SKM-1 treated with dmso at 0.1 percent for 144 hours (cell line): ENCODE results near the gene IFNAR2.
"Not testable (repeated sequence)": the region's sequence is repeated elsewhere in the genome, so short reads cannot be mapped to it uniquely, and the experiment has no call there.

Experiments used
- DNase-seq: peaks from one replicate; lab custom pipeline; 2025; ENCODE audit not compliant: unreplicated experiment; lab: John Stamatoyannopoulos, UW

Gene IFNAR2

DNA sequence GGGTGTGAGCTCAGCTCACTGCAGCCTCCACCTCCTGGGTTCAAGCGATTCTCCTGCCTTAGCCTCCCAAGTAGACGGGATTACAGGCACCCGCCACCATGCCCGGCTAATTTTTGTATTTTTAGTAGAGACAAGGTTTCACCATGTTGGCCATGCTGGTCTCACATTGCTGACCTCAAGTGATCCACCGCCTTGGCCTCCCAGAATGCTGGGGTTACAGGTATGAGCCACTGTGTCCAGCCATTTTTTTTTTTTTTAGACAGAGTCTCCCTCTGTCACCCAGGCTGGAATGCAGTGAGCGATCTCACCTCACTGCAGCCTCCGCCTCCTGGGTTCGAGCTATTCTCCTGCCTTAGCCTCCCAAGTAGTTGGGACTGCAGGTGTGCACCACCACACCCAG is 13.1 kb downstream of the IFNAR2 start:
- DNase-seq, result not testable (repeated sequence)

DNA sequence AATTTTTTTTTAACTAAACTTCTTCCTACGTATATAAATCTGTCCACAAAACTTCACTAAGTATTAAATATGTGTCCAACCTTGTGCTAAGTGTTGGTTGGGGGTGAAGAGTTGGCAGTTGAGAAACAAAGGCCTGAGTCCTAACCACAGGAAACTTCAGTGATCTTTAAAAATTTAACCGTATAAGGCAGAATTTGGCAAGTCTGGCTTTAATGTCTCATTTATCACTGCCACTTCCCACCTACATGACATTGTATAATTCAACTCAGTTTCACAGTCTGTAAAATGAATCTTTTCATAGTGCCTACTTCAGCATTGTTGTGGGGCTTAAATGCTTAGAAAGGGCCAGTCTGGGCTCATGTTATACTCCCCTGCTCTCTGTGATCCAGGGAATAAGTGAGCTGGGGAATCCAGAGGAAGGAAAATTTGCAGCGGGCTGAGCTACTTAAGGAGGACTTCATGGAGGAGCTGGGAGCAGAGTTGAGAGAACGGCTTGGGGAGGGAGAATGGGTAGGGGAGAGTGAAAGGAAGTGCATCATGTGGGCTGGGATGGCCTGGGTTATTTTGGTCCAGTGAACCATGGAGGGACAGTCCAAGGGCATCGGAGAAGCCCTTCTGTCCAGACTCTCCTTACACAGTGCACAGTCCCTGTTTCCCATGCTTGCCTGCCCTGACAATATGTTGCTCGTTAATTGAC is 14.5 kb downstream of the IFNAR2 start:
- DNase-seq, result no peak

DNA sequence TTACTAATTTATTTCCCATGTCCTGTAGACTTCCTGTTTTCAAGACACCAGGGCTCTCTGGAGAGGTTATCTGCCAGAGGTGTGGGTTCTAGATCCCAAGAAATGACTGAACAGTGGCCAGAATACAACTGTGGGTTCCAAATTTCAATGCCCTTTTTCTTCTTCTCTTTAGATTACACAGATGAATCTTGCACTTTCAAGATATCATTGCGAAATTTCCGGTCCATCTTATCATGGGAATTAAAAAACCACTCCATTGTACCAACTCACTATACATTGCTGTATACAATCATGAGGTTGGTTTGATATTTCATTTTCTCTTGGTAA is 15.0 kb downstream of the IFNAR2 start:
- no peak for DNase-seq

DNA sequence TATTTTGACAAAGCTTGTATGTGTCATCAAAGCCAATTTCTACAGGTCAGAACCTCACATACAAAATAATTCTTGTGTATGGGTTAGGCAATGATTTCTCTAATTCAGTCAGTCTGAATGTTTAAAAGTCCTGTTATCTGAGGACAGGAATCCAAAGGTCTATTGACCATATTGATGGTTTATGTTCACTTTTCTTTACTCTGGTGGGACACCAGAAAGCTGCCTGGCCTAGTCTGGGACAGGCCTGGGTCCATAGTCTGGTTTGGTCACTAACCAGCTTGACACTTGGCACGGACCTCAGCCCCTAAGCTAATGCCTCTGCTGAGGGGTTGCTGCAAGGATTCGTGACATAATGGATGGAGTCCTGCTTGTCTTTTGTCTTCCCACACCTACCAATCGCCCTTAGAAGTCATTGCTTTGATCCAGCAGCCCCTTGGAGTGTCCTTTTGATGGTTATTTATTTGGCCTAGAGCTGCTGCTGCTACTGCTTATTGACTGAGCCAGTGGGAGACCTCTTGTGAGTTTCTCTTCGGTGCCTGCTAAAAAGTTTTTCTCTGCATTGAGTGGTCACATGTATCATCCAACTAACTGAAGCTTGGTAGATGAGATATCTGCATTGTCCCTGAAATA is 15.7 kb downstream of the IFNAR2 start:
- no peak for DNase-seq

DNA sequence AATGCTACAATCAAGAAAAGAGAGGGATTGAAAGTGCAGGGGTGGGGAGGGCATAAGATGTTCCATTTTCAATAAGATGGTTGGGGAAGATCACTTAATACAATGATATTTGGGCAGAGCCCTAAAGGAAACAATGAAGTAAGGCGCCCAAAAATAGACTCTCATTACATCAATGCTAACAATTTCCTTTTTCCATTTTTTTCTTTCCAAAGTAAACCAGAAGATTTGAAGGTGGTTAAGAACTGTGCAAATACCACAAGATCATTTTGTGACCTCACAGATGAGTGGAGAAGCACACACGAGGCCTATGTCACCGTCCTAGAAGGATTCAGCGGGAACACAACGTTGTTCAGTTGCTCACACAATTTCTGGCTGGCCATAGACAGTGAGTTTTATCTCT is 16.8 kb downstream of the IFNAR2 start:
- no peak for DNase-seq

DNA sequence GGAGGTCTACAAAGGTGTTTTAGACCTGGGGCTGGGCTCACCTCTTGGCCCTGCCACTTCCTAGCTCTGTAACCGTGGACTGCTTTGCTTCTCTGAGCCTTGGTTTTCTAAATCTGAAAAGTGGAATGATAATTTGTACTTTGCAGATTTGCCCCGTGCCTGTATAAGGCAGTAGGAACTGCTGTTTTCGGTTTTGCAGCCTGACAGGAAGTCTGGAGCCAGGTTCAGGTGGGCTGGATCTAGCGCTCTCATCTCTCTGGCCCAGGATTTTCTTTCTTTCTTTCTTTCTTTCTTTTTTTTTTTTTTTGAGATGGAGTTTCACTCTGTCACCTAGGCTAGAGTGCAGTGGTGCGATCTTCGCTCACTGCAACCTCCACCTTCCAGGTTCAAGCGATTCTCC is 17.2 kb downstream of the IFNAR2 start:
- no peak for DNase-seq

DNA sequence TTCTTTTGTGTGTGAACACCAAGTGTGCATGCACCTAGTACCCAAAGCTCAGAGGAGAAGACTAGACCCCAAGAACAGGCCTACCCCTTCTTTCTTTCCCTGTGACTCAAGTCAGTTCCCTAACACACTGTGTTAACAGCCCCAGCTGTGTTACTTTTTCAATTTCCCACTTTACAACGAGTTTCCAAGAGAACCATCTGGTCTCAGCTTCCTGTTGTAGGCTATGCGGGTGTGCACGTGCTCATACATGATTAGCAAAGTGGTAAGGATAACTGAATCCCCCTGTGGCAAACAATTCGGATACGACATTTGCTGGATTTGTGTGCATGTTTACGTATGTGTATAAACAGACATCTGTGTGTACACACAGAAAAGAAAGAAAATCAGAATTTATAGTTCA is 17.9 kb downstream of the IFNAR2 start:
- DNase-seq, result no peak

DNA sequence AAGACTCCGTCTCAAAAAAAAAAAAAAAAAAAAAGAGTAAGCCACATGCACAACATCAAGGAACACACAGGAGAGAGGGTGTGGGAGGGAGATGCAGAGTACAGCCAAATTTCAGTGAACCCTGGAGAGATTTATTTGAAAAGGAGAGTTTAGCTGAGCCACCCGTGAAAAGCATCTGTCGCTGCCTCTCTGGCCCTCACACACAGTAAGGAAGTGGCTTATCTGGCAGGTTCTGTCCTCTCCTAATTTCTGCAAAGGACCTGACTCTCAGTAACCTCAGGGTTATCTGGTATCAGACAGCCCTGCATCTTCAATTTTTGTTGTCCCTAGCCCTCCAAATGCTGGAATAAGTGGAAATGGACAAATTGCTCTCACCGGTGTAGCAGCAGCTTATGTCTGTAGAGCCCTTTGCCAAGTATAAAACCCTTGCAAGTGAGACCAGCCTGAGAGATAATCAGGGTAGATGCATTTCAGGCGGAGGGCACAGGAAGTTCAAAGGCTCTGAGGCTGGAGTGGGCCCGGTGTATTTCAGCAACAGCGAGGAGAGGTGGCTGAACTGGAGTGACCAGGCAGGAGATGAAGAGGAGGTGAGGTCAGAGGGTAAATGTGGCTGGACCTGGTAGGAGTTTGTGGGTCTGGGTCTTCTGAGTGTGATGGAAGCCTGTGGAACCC is 19.7 kb downstream of the IFNAR2 start:
- DNase-seq, result no peak

DNA sequence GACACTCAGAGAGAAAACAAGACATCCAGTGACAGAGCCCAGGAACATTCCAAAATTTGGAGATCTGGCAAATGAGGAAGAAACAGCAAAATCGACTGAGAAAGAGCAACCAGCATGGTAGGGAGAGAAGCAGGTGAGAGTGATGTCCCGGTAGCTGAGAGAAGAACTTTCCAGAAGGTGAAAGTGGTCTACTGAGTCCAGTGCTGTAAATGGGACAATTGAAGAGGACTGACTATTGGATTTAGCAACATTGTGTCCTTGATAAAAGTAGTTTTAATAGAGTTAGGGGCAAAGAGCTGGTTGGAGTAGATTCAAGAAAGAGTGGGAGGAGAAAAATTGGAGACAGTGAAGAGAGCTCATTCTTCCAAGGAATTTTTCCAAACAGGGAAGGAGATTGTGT is 21.4 kb downstream of the IFNAR2 start:
- DNase-seq, result no peak

DNA sequence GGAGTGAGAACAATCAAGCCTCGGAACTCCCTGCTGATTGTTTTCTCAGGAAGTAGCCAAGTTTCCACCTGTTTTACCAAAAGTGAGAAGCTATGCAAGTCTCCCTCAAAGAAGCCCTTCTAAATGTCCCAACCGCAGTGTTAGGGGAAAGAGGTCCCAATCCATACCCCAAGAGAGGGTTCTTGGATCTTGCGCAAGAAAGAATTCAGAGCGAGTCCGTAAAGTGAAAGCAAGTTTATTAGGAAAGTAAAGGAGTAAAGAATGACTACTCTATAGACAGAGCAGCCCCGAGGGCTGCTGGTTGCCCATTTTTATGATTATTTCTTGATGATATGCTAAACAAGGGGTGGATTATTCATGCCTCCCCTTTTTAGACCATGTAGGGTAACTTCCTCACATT is 23.6 kb downstream of the IFNAR2 start:
- DNase-seq, result not testable (repeated sequence)

DNA sequence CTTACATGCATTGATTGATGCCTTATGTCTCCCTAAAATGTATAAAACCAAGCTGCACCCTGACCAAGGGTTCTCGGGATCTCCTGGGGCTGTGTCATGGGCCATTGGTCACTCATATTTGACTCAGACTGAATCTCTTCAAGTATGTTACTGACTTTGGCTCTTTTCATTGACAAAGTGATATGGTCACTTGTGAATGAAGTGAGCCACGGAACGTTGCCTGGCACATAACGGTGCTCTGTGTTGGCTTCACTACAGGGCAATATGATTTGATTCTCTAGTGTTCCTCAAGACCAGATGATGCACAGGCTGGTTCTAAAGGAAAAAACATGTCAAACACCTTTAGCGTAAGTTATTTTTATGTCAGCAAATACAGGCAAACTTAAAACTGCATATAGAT is 25.0 kb downstream of the IFNAR2 start:
- no peak for DNase-seq

DNA sequence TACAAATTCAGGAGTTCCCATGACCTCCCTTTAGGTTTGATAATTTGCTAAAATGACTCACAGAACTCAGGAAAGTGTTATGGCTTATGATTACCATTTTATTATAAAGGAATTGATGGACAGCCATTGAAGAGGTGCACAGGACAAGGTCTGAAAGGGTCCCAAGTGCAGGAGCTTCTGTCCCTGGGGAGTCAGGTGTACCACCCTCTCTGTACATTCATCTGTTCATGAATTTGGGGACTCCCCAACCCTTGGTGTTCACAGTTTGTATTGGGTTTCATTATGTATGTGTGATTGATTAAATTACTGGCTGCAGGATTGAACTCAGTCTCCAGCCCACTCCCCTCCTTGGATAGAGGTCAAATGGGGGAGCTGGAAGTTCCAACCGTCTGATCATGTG is 25.7 kb downstream of the IFNAR2 start:
- DNase-seq, result no peak

DNA sequence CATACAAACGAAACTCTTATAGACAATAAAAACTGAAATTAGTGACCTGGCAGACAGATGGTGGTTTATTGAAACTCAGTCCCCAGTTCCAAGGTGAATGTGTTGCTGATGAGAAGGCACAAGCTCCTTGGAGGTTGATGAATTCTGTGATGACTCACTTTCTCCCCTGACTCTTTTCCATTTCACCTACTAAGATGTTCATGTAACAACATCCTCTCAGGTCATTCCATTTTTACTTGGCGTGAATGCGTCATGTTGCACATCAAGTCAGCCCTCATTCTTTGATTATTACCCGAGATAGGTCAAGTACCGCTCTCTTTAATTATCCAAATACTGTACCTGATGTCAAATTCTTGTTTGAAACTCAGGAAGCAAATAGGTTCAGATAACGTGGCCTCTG is 26.3 kb downstream of the IFNAR2 start:
- DNase-seq, result no peak

DNA sequence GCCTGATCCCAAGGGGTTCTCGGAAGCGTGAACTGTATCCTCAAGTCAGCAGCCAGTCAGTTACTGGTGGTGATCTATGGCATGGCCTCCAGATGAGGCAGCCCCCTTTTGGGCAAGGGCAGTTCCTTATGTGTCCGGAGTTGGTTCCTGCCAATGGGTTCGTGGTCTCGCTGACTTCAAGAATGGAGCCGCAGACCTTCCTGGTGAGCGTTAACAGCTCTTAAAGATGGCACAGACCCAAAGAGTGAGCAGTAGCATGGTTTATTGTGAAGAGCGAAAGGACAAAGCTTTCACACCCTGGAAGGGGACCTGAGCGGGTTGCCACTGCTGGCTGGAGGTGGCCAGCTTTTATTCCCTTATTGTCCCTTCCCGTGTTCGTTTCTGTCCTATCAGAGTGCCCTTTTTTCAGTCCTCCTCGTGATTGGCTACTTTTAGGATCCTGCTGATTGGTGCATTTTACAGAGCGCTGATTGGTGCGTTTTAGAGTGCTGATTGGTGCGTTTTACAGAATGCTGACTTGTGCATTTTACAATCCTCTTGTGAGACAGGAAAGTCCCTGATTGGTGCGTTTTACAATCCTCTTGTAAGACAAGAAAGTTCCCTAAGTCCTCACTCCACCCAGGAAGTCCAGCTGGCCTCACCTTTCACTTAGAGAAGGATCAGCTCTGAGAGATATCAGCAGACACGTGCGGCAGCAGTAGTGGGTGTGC is 27.5 kb downstream of the IFNAR2 start:
- DNase-seq, result no peak

DNA sequence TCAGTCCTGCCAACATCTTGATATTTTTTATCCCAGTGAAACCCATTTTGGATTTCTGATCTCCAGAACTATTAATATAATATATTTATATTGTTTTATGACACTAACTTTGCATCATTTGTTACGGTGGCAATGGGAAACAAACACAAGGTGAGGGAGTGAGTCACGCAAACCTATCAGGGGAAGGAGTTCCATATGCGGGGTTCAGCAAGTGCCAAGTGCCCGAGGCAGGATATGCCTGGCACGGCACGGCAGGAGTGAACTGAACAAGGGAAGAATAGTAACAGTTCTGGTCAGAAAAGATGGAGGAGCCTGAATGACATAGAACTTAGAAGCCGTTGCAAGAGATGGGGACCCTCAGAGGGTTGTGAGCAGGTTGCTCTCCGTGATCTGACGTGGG is 28.7 kb downstream of the IFNAR2 start:
- DNase-seq, result no peak

DNA sequence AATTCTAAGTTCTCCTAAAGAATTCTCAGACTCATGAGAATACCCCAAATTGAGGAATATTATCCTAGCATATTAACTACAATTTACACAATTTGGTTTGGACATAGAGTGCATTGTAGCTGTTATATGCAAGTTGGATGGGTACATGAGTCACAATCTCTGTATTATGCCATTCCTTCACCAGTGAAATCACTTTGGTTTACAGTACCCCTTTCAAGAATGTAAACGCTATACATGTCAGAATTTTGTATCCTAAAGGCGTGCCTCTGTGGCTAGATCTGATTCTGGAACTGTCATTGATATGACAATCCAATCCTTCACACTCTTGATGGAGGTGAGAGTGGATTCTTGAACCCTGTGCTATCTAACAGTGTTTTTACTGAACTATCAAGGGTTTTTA is 29.7 kb downstream of the IFNAR2 start:
- no peak for DNase-seq

DNA sequence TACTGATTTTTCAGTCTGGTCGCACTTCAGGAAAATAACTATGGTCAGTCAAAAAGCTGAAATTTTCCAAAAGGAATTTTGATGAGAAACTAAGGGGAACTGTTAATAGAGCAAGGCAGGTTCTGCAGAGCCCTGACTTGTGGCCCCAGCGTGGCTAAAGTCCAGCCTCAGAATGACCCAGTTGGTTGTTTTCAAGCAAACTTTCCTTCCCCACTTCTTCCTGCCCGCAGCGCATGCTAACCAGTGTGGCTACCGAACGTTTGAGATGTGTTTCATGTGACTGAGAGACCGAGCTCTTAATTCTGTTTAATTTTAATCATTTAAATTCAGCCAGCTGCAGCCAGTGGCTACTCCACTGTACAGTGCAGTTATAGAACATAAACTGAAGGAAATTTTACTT is 30.3 kb downstream of the IFNAR2 start:
- peak; percentile 16 for DNase-seq

DNA sequence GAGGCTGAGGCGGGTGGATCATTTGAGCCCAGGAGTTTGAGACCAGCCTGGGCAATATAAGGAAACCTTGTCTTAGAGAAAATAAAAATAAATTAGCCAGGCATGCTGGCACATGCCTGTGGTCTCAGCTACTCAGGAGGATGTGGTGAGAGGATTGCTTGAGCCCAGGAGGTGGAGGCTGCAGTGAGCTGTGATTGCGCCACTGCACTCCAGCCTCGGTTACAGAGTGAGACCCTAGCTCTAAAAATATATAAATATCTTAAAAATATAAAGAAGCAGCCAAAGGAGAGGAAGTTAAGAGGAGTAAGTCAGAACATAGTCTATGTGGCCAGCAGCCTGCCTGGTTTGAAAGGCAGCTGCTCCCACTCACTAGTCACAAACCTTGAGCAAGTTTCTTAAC is 31.9 kb downstream of the IFNAR2 start:
- peak; percentile 92 for DNase-seq

DNA sequence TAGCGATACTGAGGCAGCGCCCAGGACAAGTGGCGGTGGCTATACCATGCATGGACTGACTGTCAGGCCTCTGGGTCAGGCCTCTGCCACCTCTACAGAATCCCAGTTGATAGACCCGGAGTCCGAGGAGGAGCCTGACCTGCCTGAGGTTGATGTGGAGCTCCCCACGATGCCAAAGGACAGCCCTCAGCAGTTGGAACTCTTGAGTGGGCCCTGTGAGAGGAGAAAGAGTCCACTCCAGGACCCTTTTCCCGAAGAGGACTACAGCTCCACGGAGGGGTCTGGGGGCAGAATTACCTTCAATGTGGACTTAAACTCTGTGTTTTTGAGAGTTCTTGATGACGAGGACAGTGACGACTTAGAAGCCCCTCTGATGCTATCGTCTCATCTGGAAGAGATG is 33.2 kb downstream of the IFNAR2 start:
- no peak for DNase-seq

DNA sequence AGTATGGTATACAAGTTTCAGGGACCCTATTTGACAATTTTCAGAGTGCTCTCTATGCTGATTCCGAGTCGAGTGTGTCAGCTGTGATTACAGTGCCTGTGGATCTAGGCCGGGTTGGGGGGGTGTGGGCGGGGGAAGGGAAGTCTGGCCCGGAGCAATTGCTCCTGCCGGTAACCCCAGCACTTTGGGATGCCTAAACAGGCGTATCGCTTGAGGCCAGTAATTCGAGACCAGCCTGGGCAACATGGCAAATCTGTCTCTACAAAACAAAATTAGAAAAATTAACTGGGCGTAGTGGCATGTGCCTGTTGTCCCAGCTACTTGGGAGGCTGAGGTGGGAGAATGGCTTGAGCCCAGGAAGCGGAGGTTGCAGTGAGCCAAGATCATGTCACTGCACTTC is 34.8 kb downstream of the IFNAR2 start:
- no peak for DNase-seq

DNA sequence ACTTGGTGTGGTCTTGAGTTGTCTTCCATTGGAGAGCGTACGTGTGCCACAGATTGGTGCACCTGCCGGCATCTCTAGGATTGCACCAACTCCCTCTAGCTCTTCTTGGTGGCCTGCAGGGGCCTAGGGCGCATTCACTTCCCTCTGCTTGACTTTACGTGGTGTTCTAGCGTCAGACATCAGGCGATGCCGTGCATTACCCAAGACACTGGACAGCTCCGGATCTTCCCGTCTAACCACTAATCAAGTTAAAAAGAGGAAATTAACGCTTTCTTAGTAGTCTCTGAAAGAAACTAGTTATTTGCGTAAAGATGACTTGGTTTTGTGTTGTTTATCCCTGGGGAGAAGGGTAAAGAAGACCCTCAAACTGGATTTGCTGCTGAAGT is 35.9 kb downstream of the IFNAR2 start:
- peak; percentile 98 for DNase-seq
